GM06990 (cell line): ENCODE results near the gene ADCY10.

ENCODE experiments used
- DNase-seq: peaks from one replicate; pipeline ENCODE4 v3.0.0-alpha.2; 2011; ENCODE audit not compliant: insufficient read length; ENCODE audit errors: extremely low read depth
- H3K27me3 ChIP-seq: replicated peaks from 2 replicates; pipeline ENCODE4 v1.6.0; 2011; ENCODE audit warnings: low read length; ENCODE audit not compliant: control insufficient read depth, insufficient read depth
- H3K36me3 ChIP-seq: 2 replicates; pipeline ENCODE4 v1.5.1; 2011; ENCODE audit warnings: low read length; ENCODE audit not compliant: control insufficient read depth, insufficient read depth
- H3K4me3 ChIP-seq: replicated peaks from 2 replicates; pipeline ENCODE4 v1.5.1; 2011; ENCODE audit warnings: low read depth, mild to moderate bottlenecking, control low read depth, low read length
- TF ChIP-seq, protein P1 (sequence below): IDR thresholded peaks from 2 replicates; pipeline ENCODE4 v1.5.1; 2011; ENCODE audit warnings: low read length, control low read depth, mild to moderate bottlenecking, inconsistent platforms; ENCODE audit not compliant: insufficient read depth, poor library complexity, severe bottlenecking

The ADCY10 gene

GRCh38 chr1:167936930-167937708 lies 23.2 kb upstream of the ADCY10 start, which contains the start of gene MPC2:
Gene MPC2 (minus strand): TSS chr1:167937072. CDS start chr1:167935841, 1,231 bp downstream.
- Histone ChIP-seq H3K36me3 (no peaks in the 10 kb centered on the region), H3K4me3 (peak within 1 kb of the TSS; percentile 78), H3K27me3 (no peaks in the 10 kb centered on the region)
- DNase-seq = peak; percentile 79
- TF ChIP-seq, protein P1, sequence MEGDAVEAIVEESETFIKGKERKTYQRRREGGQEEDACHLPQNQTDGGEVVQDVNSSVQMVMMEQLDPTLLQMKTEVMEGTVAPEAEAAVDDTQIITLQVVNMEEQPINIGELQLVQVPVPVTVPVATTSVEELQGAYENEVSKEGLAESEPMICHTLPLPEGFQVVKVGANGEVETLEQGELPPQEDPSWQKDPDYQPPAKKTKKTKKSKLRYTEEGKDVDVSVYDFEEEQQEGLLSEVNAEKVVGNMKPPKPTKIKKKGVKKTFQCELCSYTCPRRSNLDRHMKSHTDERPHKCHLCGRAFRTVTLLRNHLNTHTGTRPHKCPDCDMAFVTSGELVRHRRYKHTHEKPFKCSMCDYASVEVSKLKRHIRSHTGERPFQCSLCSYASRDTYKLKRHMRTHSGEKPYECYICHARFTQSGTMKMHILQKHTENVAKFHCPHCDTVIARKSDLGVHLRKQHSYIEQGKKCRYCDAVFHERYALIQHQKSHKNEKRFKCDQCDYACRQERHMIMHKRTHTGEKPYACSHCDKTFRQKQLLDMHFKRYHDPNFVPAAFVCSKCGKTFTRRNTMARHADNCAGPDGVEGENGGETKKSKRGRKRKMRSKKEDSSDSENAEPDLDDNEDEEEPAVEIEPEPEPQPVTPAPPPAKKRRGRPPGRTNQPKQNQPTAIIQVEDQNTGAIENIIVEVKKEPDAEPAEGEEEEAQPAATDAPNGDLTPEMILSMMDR = no peak

DNA sequence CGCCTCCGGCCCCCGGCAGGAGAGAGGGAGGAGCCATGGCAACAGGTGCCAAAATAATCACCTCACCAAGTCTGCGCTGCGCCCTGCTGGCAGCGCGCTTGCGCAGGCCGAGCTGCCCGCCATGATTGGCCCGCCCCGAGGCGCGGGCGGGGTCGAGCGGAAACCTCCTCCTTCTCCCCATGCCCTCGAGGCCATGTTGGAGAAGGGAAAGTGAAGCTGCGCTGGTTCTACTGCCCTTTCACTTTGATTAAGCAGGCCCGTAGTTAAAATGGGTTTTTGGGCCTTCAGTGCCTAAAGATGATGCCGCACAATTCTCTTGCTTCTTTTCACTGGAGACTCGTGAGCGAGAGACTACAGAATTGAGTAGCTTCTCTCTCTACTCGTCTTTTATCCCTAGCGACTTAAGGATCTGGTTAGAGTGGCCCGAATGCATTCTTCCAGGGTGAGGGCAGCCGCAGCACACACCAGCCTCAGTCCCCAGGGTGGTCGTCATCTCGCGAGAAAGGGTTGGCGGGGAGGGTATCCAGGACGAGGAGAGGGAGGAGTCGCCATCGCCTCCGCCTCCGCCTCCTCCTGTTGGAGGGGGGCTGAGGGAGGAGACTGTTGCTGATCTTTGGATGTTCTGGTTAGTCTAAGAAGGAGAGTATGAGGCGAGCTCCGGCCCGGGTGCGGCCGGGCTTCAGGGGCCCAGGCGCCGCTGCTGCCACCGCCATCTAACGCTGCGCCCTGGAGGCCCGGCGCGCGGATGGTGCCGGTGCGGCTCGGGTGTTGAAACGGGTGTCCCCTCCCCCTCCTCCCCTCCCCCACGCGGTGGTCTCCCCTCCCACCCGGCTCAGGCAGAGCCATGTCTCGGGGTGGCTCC lies 22.4 kb upstream of the ADCY10 start, which contains the start of gene DCAF6:
DCAF6 (plus strand) TSS at position 616 of the 862 bp plus-strand sequence; CDS start at position 845, 229 bp downstream.
- DNase-seq = peak; percentile 100
- no peaks in the 10 kb centered on the region for H3K36me3 ChIP-seq
- H3K4me3 ChIP-seq = peak within 1 kb of the TSS; percentile 78
- TF ChIP-seq, protein P1 = no peak
- no peaks in the 10 kb centered on the region for H3K27me3 ChIP-seq

DNA sequence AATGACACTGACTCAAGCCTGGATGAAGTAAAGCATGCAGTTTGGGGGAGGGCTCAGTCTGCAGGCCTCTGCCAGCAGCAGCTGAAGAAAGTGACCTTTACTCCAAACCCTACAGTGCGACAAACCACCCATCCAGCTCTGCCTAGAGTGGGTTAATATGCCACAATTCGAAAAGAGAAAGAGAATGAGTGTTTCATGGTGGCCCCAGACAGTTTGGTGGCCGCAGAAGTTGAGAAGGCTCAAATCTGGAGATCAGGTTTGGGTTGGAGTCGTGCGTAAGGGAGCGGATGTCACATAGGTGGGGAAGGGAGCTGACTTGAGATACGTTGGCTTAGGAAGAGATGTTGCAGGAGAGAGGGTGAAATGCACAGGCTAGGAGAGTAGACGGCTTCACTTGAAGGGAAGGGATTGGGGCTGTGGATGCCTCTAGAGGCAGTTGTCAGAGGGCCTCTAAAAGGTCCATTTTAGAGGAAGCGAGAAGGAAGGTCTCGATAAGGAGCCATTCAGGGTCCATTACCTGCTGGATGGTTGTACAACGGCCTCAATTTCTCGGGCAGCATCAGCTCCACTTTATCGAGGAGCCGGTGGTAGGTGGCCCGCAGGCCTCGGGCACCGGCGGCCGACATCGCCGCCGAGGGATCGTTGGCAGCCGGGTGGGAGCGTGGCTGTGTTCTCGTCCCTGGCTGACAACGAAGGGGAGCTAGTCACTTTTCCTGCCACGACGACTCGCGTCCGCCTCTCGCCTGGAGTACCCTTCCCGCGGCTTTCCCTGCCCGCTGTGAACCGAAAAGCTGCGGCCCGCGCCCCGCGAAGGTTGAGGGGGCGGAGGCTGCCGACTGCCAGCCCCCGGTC lies 21.5 kb upstream of the ADCY10 start:
- TF ChIP-seq, protein P1 = no peak
- H3K36me3 ChIP-seq = no peaks in the 10 kb centered on the region
- H3K4me3 ChIP-seq = peak overlapping the region; percentile 78
- peak; percentile 21 for DNase-seq
- H3K27me3 ChIP-seq = no peaks in the 10 kb centered on the region

GRCh38 chr1:167934426-167935215 lies 20.7 kb upstream of the ADCY10 start:
- DNase-seq = no peak
- no peaks in the 10 kb centered on the region for H3K36me3 ChIP-seq
- TF ChIP-seq, protein P1 = no peak
- peak overlapping the region; percentile 78 for H3K4me3 ChIP-seq
- no peaks in the 10 kb centered on the region for H3K27me3 ChIP-seq
